Stomach (tissue), 9 donors: ENCODE data around the gene RTKN. TPM values are rescaled to one million over a fixed set of nuclear protein-coding genes. Genes with fewer than 3 reads are reported as not detected.
"Not testable (repeated sequence)": the region's sequence is repeated elsewhere in the genome, so short reads cannot be mapped to it uniquely, and the experiment has no call there.

Experiments
- DNase-seq, 2 donors: peaks; one replicate each; pipeline versions ENCODE4 v3.0.0 to v3.0.0-alpha.2; 2013 to 2019
- H3K27ac ChIP-seq, 5 donors: fragments of 200-600 bp in 4 of 5; sonication (generic) in 4 of 5; one replicate each; pipeline ENCODE4 v1.5.1; 2013 to 2019; ENCODE audit warnings: mild to moderate bottlenecking in 1 of 5, moderate library complexity in 1 of 5
- H3K27me3 ChIP-seq, 3 donors: fragments of 200-600 bp; sonication (generic); one replicate each; pipeline ENCODE4 v1.5.1; 2017 to 2019; ENCODE audit warnings: mixed run types in 1 of 3
- H3K36me3 ChIP-seq, 4 donors: fragments of 200-600 bp; sonication (generic); 1 replicate in 3 of 4; 2 replicates in 1 of 4; pipeline ENCODE4 v1.5.1; 2016 to 2019
- H3K4me1 ChIP-seq, 4 donors: fragments of 200-600 bp; sonication (generic); one replicate each; pipeline ENCODE4 v1.5.1; 2016 to 2019
- H3K4me3 ChIP-seq, 4 donors: fragments of 200-600 bp; sonication (generic) in 3 of 4; one replicate each; pipeline ENCODE4 v1.5.1; 2016 to 2019; ENCODE audit warnings: mild to moderate bottlenecking in 1 of 4
- H3K9me3 ChIP-seq, 4 donors: fragments of 200-600 bp; sonication (generic); one replicate each; pipeline ENCODE4 v1.5.1; 2016 to 2019
- EP300 ChIP-seq: sonication (generic); formaldehyde crosslinking; IDR thresholded peaks from one replicate; pipeline ENCODE4 v1.6.1; 2017; ENCODE audit warnings: antibody characterized with exemption
- POLR2A ChIP-seq, 4 donors: fragments of 450-650 bp; IDR thresholded peaks; one replicate each; pipeline ENCODE4 v1.6.1; 2016; ENCODE audit warnings: antibody characterized with exemption in 4 of 4, control low read depth in 2 of 4, mild to moderate bottlenecking in 1 of 4, moderate library complexity in 1 of 4
- POLR2AphosphoS5 ChIP-seq, 3 donors: sonication (generic); formaldehyde crosslinking; IDR thresholded peaks; one replicate each; pipeline ENCODE4 v1.6.1; 2016; ENCODE audit warnings: antibody characterized with exemption in 3 of 3
- WGBS, 5 donors: extraction: QIAGEN DNeasy Blood & Tissue Kit in 3 of 5; methylation state at CpG; one replicate each; pipeline versions ENCODE4 v1.1.5 to v1.1.7; 2013 to 2018; 5-methylcytosine and 5-hydroxymethylcytosine counted together
- intact Hi-C: fragments of 100-400 bp; cut with DNase I; formaldehyde crosslinking; loops from one replicate; pipeline ENCODE4 v1.15.1; 2023; ENCODE audit warnings: low total_unique reads
- polyA plus RNA-seq, 3 donors: library from polyadenylated mRNA; stranded (reverse); fragments of 200-250 nt; gene quantifications; one replicate each; pipeline ENCODE4 v1.2.3, GENCODE V29; 2013
- total RNA-seq, 5 donors: library from RNA; depleted of rRNA; stranded (reverse); fragments of >200 nt; gene quantifications; one replicate each; pipeline versions ENCODE4 v1.1.0 to v1.2.3, GENCODE V29; 2014 to 2016
- TF ChIP-seq, protein P1 (sequence below), 7 experiments: fragments of 450-650 bp in 4 of 7; fragments of 200-600 bp in 3 of 7; sonication (generic) in 3 of 7; IDR thresholded peaks; one replicate each; pipeline ENCODE4 v1.5.1; 2016 to 2019; ENCODE audit warnings: antibody characterized with exemption in 7 of 7, control low read depth in 2 of 7, mild to moderate bottlenecking in 1 of 7
- donor health status: healthy with polysubstance abuse.
- donor health status: Bipolar disorder and iron deficiency.
- donor health status: healthy.

RTKN gene
- total and polyA plus RNA-seq, 8 donors: 10.8 to 125 (median 27.0) TPM

DNA sequence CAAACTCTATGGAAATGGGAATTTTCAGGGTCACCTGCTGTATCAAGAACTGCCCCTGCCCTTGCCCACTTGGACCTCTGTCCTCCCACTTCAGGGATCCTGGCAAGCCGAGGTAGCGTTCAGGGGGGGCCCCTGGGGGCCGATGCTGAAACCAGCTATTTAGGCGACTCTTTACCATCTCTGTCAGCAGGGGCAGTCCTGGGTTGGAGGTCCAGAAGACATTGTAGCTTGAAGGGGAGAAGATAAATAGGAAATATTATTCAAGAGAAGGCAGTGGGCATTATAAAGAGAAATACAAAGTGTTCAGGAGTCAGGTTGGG is 21.0 kb upstream of the RTKN start:
- Histone ChIP-seq H3K9me3 (no peaks in the 10 kb centered on the region), H3K27me3 (no peaks in the 10 kb centered on the region), H3K4me1 (peaks cover 19 to 52% (median 40%) of the 10 kb centered on the region in 4 donors), H3K27ac (peak overlapping the region in 4 of 5 donors; percentile 32 to 43 (median 38)), H3K4me3 (no peak overlapping the region), H3K36me3 (peaks cover 5 to 25% (median 25%) of the 10 kb centered on the region in 4 donors)
- intact Hi-C loops: no loop called here
- TF ChIP-seq POLR2AphosphoS5 (IDR thresholded peaks at IDR 0.05) (no peak), EP300 (no peak), POLR2A (IDR thresholded peaks at IDR 0.05) (no peak)
- TF ChIP-seq, protein P1, sequence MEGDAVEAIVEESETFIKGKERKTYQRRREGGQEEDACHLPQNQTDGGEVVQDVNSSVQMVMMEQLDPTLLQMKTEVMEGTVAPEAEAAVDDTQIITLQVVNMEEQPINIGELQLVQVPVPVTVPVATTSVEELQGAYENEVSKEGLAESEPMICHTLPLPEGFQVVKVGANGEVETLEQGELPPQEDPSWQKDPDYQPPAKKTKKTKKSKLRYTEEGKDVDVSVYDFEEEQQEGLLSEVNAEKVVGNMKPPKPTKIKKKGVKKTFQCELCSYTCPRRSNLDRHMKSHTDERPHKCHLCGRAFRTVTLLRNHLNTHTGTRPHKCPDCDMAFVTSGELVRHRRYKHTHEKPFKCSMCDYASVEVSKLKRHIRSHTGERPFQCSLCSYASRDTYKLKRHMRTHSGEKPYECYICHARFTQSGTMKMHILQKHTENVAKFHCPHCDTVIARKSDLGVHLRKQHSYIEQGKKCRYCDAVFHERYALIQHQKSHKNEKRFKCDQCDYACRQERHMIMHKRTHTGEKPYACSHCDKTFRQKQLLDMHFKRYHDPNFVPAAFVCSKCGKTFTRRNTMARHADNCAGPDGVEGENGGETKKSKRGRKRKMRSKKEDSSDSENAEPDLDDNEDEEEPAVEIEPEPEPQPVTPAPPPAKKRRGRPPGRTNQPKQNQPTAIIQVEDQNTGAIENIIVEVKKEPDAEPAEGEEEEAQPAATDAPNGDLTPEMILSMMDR (IDR thresholded peaks at IDR 0.05): no peak
- no peak for DNase-seq
- WGBS, 5 donors: 66 to 83% (median 69%) methylated on average over 4 of the region's 4 CpGs

DNA sequence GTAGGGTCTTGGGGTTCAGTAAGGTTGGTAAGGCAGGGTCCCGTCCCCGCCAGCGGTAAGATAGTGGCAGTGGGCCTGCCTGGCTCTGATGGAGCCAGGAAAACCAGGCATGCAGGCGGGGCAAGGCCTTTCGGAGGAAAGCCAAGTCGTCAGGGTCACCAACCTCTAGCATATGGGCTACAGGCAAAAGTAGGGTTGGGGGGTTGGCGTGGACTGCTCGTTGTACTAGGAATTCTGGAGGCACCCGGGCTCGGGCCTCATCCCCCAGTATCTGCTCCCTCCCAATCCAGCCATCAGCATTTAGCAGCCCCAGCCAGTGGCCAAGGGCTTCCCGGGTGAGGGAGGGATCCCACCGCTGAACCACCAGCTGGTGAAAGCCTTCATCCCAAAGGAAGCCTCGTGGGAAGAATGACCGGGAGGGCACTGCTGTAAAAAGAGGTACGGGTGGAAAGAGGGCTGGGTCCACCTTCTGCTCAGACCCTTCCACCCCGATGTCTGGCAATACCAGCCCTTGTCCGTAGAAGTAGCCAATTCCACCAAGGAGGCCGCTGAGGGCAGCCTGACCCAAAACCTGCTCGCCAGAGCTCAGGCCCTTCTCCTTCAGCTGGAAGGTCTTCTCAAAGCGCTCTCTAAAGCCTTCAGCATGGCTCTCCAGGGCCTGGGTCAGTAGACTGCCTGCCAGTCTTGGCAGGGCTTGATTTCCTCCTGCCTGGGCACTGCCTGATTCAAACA is 20.5 kb upstream of the RTKN start:
- 87 to 92% (median 88%) methylated on average over 11 to 20 of the region's 20 CpGs for WGBS, 5 donors
- peaks cover 5 to 25% (median 25%) of the 10 kb centered on the region in 4 donors for H3K36me3 ChIP-seq
- H3K4me1 ChIP-seq: peaks cover 20 to 57% (median 43%) of the 10 kb centered on the region in 4 donors
- no peaks in the 10 kb centered on the region for H3K27me3 ChIP-seq
- DNase-seq: no peak
- no peak overlapping the region for H3K4me3 ChIP-seq
- H3K9me3 ChIP-seq: no peaks in the 10 kb centered on the region
- intact Hi-C loops: no loop called here
- no peak for TF ChIP-seq POLR2A (IDR thresholded peaks at IDR 0.05)
- no peak for TF ChIP-seq EP300
- TF ChIP-seq, protein P1 (IDR thresholded peaks at IDR 0.05): no peak
- TF ChIP-seq POLR2AphosphoS5 (IDR thresholded peaks at IDR 0.05): no peak
- peak overlapping the region in 2 of 5 donors; percentile 32 to 43 for H3K27ac ChIP-seq

DNA sequence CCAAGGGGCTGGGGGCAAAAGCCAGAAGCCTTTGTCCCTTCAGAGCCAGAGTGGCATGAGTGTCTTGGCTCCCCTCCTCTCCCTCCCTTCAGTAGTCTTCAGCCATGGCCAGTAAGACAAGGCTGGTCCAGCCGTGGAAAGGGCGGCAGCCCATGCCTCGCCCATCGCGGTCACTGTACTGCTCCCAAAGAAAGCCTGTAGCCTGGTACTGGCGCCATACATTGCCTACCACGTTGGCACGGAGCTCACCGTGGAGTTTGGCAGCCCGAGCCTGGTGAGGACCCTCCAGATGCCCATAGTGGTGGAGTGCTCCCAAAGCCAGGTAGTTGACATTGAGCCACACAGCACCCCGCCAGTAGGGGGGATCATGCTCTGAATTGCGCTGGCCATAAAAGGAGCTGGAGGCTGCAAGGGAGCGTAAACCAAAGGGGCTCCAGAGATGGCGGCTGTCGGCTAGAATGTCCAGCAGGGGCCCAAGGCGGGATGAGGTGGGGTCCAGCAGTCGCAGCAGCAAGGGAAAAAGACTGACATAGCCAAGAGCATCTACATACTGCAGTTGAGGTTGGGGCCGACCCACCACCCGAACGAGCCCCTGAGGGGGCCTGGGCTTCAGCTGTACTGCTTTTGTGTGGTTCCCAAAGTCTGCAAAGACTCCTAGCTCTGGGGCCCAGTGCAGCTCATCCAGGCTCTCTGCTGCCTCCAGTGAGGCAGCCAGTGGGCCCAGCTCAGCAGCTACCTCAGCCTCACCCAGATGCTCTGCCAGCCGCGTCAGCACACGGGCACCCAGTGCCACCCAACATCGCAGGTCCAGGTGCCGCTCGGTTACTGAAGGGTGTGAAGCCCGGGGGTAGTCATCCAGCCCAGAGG is 19.7 kb upstream of the RTKN start:
- DNase-seq: no peak
- WGBS, 5 donors: 86 to 92% (median 89%) methylated on average over 14 to 27 of the region's 27 CpGs
- no peak overlapping the region for H3K4me3 ChIP-seq
- peaks cover 5 to 25% (median 25%) of the 10 kb centered on the region in 4 donors for H3K36me3 ChIP-seq
- H3K4me1 ChIP-seq: peaks cover 28 to 62% (median 51%) of the 10 kb centered on the region in 4 donors
- no peaks in the 10 kb centered on the region for H3K27me3 ChIP-seq
- no peak overlapping the region for H3K27ac ChIP-seq
- H3K9me3 ChIP-seq: no peaks in the 10 kb centered on the region
- TF ChIP-seq EP300: no peak
- TF ChIP-seq POLR2A (IDR thresholded peaks at IDR 0.05): no peak
- peak in 1 of 3 donors; percentile 4 for TF ChIP-seq POLR2AphosphoS5 (IDR thresholded peaks at IDR 0.05)
- intact Hi-C loops: no loop called here

DNA sequence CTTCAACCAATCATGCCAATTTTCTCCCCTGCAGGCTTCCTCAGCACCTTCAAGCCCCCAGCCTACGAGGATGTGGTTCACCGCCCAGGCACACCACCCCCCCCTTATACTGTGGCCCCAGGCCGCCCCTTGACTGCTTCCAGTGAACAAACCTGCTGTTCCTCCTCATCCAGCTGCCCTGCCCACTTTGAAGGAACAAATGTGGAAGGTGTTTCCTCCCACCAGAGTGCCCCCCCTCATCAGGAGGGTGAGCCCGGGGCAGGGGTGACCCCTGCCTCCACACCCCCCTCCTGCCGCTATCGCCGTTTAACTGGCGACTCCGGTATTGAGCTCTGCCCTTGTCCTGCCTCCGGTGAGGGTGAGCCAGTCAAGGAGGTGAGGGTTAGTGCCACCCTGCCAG is 18.4 kb upstream of the RTKN start:
- 54 to 72% (median 63%) methylated on average over 4 to 10 of the region's 10 CpGs for whole genome bisulfite sequencing, 5 donors
- intact Hi-C loops, H3K27ac ChIP-seq, H3K4me3 ChIP-seq, H3K27me3 ChIP-seq, DNase-seq, H3K9me3 ChIP-seq: not testable (repeated sequence)
- Histone ChIP-seq H3K4me1 (peaks cover 41 to 65% (median 55%) of the 10 kb centered on the region in 4 donors), H3K36me3 (peaks cover 5 to 25% (median 25%) of the 10 kb centered on the region in 4 donors)

DNA sequence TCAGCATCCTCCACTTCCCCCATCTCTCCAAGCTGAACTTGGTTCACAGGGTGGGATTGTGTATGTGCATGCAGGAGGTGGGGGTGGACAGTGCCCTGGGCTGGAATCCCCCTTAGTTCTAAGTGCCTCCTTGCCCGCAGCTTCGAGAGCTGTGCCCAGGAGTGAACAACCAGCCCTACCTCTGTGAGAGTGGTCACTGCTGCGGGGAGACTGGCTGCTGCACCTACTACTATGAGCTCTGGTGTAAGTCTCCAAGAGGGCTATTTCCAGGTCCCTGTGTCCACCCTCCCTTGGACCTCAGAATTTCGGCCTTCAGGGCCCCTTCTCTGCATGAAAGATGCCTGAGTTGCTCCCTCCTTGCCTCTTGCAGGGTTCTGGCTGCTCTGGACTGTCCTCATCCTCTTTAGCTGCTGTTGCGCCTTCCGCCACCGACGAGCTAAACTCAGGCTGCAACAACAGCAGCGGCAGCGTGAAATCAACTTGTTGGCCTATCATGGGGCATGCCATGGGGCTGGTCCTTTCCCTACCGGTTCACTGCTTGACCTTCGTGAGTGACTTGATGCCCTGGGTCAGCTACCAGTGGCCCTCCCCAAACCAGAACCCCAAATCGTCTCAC is 17.9 kb upstream of the RTKN start:
- Histone ChIP-seq H3K27ac (peak overlapping the region in 2 of 5 donors; percentile 97 to 99), H3K4me1 (peaks cover 42 to 65% (median 53%) of the 10 kb centered on the region in 4 donors), H3K36me3 (peaks cover 5 to 25% (median 25%) of the 10 kb centered on the region in 4 donors), H3K4me3 (peak overlapping the region in 3 of 4 donors; percentile 71 to 81 (median 74))
- intact Hi-C loops, DNase-seq, H3K27me3 ChIP-seq, H3K9me3 ChIP-seq: not testable (repeated sequence)
- peak in 1 of 3 donors; percentile 3 for TF ChIP-seq POLR2AphosphoS5 (IDR thresholded peaks at IDR 0.05)
- WGBS, 5 donors: 65 to 73% (median 67%) methylated on average over 12 to 13 of the region's 13 CpGs
